Camera-type eye (tissue), 1 donor: ENCODE measurements around the gene KCNJ11. TPM values are rescaled to one million over a fixed set of nuclear protein-coding genes. Genes with fewer than 3 reads are reported as not detected.

Experiments
- total RNA-seq: library from RNA; depleted of rRNA; stranded (reverse); fragments of >200 nt; gene quantifications from one replicate; pipeline ENCODE4 v1.2.3, GENCODE V29; 2014

The KCNJ11 gene
- 5.2 TPM for total RNA-seq

GRCh38 chr11:17388609-17389210 is at the start of gene KCNJ11:
KCNJ11 (minus strand) TSS chr11:17388659; CDS start chr11:17388091, 568 bp downstream.

DNA sequence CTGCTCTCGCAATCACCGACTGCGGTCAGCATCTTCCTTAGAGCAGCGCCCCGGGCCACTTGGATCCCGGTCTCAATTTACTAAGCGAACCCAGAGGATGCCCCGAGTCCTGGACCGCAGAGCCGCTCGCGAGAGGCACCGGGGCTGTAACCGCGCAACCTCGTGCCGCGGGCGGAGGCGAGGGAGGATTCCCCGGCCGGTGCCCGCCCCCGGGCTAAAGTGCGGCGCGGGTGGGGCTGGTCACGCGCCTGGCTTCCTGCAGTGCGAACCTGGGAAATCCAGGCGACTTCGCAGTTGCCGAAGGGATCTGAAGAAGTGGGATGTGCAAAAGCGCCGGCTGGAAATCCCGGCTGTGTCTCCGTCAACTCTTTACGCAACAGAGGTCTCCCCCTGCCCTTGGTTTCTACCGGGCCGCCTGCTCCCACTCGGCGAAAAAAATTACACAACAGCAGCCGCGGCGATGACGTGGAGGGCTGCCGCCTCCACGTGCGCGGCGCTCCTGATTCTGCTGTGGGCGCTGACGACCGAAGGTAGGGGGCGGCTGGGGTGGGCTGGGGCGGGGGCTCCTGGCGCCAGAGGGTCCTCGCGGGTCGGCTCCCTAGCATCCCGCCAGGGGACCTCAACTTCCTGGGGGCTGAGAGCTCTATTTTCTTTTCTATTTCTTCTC is 36.8 kb downstream of the KCNJ11 start, which contains the start of gene NCR3LG1:
NCR3LG1 (plus strand) TSS at position 291 of the 667 bp plus-strand sequence; CDS start at position 461, 170 bp downstream.

Other genes with a start within 250 kb of the KCNJ11 start
- gene PIK3C2A, start 180.7 kb downstream of the KCNJ11 start, total RNA-seq: 109 TPM
- gene NUCB2, start 111.9 kb downstream of the KCNJ11 start, total RNA-seq: 102 TPM
- gene NCR3LG1, start 36.9 kb downstream of the KCNJ11 start, total RNA-seq: 3.6 TPM
- gene ABCC8, start 88.2 kb upstream of the KCNJ11 start, total RNA-seq: 10.6 TPM
- gene USH1C, start 155.8 kb upstream of the KCNJ11 start, total RNA-seq: 1.3 TPM
- gene OTOG, start 158.6 kb upstream of the KCNJ11 start, total RNA-seq: not detected